ENCODE measurements around the gene DHRSX.
"Not testable (repeated sequence)": the region's sequence is repeated elsewhere in the genome, so short reads cannot be mapped to it uniquely, and the experiment has no call there.

The DHRSX gene

DNA sequence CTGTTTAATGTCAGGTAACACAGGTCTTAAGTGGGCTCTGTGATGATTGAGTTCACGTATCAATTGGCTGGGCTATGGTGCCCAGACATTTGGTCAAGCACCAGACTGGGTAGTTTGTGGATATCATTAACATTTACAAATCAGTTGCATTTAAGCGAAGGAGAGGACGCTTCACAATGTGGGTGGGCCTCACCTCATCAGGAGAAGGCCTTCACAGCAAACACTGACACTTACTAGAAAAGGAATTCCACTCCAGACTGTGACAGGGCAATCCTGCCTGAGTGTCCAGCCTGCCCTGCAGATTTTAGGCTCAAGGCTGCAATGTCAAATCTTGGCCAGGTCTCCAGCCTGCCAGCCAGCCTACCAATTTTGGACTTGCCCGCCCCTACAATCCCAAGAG is 270.3 kb downstream of the DHRSX start:
- DNase-seq (ENCODE audit: low read depth in 2 of 3, low spot score in 1 of 3) = no peak

DNA sequence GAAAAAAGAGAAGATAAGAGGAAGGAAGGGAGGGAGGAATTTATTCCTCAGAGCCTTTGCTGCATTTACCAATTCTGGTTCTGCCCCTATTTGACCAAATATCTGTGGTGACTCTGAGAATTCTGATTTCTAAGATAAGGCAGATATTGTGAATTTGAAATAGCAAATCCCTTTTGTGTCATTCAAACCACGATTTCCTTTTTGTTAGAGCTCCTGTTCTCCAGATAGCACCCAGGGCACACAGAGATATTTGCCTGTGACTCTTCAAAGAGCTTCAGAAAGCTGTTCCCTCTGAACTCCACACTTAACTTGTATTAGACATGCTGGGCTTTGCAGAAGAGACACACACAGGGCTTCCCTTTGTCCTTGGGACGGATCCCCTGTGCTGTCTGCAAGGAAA is 272.2 kb downstream of the DHRSX start:
- DNase-seq (ENCODE audit: low read depth in 2 of 3, low spot score in 1 of 3) = no peak

DNA sequence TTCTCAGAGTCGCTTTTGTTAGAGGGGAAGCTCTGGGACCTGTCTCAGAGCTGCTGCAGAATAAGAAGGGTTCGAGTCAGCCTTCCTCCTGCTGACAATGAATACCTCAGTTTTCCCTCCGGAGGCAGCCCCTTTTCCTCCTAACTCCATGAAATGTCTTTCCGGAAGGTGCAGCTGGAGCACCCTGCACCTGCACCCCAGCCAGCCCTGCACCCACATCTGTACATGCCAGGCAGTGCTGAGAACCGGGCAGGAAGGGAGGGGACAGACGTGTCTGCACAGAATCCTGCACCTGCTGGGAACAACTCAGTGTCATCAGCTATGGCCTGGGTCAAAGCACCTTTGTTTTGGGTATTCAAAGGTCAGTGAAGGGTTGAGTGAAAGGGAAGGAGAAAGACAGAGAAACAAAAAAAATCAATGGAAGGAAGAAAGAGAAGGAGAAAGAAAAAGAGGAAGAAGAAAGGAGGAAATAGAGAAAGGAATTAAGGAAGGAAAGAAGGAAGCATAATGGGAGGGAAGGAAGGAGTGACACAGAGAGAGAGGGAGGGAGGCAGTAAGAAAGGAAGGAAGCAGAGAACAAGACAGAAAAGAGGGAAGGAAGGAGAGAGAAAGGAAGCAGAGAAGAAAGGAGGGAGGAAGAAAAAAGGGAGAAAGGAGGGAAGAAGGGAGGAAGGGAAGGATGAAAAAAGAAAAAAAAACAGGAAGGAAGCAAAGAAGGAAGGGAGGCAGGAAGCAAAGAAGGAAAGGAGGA is 273.7 kb downstream of the DHRSX start:
- no peak for DNase-seq (ENCODE audit: low read depth in 2 of 3, low spot score in 1 of 3)

DNA sequence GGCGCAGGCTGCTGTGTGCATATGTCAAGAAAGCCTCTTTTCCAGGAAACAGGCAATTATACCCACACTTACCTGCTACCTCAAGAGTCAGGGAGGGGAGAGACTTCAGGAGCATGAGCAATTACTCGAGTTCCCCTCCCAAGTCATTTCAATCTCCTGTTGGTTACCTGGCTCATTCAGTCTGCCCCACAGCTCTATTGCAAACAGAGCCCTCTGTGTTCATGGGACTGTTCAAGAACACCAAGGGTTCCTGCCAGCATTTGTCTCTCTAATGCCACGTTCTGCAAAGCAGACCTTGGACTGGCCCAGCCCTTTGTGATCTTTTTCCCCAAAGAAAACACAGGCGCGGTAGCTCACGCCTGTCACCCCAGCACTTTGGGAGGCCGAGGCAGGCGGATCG is 274.6 kb downstream of the DHRSX start:
- no peak for DNase-seq (ENCODE audit: low read depth in 2 of 3, low spot score in 1 of 3)

DNA sequence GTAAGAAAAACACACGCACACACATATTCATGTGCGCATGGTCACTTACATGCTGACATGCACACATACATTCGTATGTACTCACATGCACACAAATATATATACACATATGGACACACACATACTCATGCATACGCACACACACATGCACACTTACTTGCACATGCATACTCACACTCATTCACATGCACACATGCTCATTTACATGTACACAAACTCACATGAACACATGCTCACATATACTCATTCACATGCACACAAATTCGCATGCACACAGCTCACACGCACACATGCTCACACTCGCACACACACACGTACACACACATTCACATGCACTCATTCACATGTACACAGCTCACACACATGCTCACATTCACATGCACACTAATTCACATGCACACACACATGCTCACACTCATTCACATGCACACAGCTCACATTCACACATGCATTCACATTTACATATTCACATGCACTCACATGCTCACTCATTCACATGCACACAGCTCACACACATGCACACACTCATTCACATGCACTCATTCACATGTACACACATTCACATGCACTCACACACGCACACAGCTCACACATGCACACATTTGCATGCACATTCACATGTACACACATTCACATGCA is 276.1 kb downstream of the DHRSX start:
- DNase-seq (ENCODE audit: low read depth in 2 of 3, low spot score in 1 of 3) = no peak

DNA sequence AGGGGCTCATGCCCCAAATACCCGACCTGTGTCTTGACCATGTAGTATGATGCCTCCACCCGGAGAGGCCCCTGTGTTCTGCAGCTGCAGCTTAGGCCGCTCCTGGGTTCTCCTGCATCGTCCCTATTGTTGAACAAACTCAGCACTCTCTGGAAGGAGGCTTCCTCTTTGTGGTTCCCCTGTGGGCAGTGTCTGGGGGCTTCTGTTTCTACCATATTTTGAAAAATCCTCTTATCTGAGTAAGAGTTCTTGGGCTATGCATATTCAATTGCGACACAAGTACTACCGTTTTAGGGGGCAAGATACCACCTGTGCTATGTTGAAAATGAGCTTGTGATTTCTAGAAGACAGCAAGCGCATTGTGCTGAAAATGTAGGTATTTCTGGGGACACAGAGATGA is 276.6 kb downstream of the DHRSX start:
- DNase-seq (ENCODE audit: low read depth in 2 of 3, low spot score in 1 of 3) = no peak

DNA sequence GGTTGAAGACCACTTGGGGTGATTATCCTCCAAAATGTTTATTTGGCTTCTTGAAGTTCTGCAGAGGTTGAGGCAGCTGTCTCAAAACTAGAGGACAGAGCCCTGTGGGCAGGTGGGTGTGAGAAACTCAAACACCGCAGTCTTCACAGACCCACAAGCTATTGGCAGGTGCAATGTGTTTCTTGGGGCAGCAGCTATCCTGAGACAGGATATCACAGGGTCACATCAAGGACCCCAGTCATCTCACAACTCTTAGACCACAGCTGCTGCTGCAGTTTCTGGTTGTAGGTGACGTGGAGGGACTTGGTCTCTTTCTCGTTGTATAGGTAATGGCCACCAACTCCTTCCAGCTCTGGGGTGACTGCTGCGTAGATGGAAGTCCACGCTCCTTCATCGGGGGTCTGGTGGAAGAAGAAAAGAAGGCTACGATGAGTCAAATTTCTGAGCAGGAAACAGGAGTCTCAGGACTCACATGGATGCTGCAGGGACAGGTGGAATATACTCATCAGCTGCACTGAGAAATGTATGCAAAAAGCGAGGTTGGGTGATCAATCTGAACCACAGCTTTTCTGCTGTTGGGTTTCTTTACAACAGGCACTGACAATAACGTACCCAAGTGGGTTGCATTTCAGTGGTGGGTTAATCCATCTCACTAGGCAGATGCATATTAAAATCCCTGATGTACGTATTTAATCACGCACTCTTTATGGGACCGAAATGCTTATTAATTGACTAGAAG is 279.8 kb downstream of the DHRSX start:
- DNase-seq (ENCODE audit: low read depth in 2 of 3, low spot score in 1 of 3) = no peak

DNA sequence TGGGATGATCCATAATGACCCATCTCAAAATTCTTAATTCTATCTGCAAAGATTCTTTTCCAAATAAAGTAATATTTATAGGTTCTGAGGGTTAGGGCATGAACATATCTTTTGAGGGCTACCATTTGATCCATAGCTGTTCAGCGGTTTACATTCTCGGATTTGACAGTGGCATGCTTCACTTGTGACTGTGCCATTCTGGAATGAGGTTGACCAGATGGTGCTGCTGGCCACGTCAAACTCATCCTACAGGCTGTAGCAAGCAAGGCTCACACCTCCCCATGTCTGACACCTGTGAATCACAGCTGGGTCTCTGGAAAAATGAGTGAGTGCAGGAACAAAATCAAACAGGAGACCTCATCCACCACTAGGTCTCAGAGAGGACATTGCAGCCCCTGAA is 280.5 kb downstream of the DHRSX start:
- DNase-seq (ENCODE audit: low read depth in 2 of 3, low spot score in 1 of 3) = no peak

DNA sequence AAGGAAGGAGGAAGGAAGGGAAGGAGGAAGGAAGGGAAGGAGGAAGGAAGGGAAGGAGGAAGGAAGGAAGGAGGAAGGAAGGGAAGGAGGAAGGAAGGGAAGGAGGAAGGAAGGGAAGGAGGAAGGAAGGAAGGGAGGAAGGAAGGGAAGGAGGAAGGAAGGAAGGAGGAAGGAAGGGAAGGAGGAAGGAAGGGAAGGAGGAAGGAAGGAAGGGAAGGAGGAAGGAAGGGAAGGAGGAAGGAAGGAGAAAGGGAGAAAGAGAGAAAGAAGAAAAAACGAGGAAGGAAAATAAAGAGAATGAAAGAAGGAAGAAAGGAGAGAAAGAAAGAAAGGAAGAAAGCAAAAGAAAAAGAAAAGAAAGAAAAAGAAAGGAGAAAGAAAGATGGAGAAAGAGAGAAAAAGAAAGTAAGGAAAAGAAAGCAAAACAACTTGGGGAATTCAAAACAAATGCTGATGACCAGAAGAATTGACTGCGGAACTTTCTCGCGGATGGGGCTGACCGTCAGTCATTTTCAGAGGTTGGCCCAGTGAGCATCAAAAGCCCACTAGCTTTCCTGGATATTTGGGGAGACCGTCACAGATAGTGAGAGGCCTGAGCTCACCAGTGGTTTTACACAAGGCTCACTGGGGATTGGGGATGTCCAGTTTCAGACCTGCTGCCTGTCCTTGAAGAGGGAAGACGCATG is 286.5 kb downstream of the DHRSX start:
- not testable (repeated sequence) for DNase-seq (ENCODE audit: low read depth in 2 of 3, low spot score in 1 of 3)

DNA sequence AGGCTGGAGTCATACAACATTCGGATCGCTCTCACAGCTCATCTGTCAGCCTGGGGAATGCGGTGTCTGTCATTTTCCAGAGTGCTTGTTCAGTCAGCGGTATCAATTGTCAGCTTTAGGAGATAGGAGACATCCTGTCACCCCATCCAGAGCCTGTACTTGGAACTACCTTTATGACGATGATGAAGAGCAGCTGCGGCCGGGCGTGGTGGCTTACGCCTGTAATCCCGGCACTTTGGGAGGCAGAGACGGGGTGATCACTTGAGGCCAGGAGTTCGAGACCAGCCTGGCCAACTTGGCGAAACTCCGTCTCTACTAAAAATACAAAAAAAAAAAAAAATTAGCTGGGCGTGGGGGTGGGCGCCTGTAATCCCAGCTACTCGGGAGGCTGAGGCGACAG is 289.1 kb downstream of the DHRSX start:
- not testable (repeated sequence) for DNase-seq (ENCODE audit: low read depth in 2 of 3, low spot score in 1 of 3)

DNA sequence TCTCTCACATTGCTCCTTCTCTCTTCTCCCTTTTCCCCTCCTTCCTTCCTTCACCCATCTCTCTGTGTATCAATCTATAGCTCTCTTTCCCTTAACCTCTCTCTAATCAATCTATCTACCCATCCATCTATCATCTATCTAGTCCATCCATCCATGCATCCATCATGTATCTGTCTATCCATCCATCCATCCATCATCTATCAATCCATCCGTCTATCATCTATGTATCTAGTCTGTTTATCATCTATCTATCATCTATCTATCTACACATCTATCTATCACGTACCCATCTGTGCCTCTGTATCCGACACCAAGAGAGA is 307.5 kb downstream of the DHRSX start:
- no peak for DNase-seq (ENCODE audit: low read depth in 2 of 3, low spot score in 1 of 3)

DNA sequence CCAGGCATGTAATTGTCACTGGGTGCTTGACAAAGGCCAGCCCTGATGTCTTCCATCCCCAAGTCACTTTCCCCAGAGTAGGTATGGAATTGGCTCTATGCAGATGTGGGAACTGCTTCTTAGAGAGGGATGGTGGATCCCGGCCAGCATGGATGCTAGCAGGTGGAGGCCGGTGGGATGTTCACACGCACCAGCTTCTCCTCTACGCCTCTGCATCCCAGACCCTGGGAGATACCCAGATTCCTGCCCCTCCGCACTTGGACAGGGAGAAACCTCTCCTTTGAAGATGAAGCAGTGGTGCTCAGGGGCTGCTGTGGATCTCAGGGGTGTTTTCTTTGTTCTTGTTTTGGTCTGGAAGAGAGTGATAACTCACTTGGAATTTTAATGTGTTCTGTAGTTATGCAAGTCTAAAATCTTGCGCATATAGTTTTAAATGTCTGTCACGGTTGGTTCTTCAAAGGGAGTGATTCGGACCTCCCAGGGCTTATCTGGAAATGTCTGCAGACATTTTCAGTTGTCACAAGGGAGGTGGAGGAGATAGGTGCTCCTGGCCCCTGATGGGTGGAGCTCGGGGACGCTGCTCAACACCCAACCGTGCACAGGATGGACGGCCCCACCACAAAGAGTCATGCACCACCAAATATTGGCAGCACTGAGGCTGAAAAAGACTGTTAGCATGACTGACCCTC is 308.0 kb downstream of the DHRSX start:
- no peak for DNase-seq (ENCODE audit: low read depth in 2 of 3, low spot score in 1 of 3)

DNA sequence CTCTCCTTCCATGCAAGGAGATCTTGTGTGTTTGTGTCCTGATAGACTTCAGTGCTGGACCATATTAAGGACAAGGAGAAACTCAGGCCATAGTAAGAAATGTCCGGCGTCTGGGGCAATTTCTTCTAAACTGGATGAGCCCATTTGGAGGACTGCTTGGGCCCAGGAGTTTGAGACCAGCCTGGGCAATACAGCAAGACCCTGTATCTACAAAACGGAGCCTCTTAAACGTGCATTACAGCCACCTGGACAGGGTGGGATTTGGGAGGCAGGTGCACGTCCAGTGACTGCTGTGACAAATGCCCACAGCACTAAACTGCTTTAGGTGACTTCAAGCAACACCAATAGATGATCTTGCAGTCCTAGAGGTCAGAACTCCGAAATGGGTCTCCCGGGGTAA is 311.9 kb downstream of the DHRSX start:
- DNase-seq (ENCODE audit: low read depth in 2 of 3, low spot score in 1 of 3) = no peak

DNA sequence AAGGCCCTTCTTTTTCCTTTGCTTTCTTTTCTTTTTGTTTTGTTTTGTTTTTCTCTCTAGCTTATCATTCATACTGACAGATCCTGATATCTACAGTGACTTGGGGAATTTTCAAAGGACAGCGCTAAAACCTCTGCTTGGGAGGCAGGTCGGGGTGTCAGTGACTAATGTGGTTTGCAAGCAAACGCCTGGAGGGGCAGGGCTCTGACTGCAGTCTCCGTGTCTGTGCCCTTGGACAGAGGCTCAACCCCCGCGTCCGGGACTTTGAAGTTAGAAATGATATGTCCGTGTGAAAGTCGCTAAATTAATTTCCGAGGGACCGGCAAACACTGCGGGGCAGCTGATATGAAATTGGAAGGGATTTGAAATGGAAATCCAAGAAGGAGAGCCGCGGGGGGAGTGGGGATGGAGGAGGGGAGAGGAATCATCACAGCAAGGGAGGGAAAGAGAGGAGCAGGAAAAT is 312.4 kb downstream of the DHRSX start:
- DNase-seq (ENCODE audit: low read depth in 2 of 3, low spot score in 1 of 3) = no peak

DNA sequence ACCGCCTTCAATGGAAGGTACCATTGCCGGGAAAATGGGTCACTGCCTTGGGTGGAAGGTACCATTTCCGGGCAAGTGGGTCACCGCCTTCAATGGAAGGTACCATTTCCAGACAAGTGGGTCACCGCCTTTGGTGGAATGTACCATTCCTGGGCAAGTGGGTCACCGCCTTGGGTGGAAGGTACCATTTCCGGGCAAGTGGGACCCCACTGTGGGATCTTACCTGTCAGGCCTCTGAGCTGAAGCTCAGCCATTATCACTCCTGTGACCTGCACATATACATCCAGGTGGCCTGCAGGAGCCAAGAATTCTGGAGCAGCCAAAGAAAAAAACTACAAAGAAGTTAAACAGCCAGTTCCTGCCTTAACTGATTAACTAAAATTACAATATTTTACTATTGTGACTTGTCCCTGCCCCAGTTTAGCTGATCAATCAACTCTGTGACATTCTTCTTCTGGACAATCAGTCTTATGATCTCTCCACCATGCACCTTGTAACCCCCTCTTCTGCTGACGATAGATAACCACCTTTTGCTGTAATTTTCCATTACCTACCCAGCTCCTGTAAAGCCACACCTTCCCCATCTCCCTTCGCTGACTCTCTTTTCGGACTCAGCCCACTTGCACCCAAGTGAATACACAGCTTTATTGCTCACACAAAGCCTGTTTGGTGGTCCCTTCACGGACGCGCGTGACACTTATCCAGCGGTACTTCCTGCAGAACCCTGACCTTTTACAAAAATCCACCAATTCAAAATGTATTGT is 313.2 kb downstream of the DHRSX start:
- no peak for DNase-seq (ENCODE audit: low read depth in 2 of 3, low spot score in 1 of 3)

DNA sequence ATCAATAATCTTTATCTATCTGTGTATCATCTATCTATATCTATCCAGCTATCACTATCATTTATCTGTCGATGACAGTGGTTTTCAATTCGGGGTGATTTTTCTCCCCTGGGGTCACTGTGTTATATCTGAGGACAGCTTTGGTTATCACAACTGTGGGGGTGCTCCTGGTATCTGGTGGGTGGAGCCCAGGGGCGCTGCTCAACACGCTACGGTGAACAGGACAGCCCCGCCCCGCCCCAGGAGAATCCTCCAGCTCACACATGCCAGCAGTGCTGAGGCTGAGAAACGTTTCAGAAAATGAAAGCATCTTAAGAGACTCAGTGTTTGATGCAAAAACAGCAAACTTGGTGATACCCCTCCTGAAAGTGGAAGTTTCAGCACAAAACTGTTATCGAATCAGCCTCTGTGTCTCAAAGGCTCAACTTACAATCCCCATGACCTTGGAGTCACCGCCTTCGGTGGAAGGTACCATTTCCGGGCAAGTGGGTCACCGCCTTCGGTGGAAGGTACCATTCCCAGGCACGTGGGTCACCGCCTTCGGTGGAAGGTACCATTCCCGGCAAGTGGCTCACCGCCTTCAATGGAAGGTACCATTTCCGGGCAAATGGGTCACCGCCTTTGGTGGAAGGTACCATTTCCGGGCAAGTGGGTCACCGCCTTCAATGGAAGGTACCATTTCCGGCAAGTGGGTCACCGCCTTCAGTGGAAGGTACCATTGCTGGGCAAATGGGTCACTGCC is 315.3 kb downstream of the DHRSX start:
- DNase-seq (ENCODE audit: low read depth in 2 of 3, low spot score in 1 of 3) = no peak

DNA sequence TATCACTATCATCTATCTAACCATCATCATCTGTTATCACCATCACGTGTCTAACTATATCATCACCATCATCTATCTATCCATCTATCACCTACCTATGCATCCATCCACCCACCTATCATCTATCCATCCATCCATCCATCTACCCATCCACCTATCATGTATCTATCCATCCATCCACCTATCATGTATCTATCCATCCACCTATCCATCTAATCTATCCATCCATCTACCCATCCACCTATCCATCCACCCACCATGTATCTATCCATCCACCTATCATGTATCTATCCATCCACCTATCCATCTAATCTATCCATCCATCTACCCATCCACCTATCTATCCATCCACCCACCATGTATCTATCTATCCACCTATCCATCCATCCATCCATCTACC is 316.7 kb downstream of the DHRSX start:
- no peak for DNase-seq (ENCODE audit: low read depth in 2 of 3, low spot score in 1 of 3)

DNA sequence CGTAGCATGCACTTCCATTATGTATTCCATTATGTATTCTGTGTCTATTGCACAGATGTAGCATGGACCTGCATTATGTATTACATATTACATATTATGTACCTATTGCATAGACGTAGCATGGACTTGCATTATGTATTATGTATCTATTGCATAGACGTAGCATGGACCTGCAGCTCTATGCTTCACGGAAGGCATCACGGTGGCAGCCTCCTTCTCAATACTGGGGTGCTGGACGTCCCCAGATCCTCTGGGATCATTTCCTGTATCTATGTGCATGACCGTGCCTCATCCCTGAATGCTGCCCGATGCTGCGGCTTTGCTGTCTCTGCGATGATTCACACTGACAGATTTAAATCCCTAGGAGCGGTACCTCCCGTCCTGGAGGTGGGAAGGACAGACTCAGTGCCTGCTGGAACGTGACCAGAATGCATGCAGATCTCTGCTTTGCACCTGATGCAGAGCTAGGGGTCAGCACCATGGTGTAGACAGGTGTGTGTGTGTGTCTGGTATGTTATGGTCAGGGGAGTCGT is 317.5 kb downstream of the DHRSX start:
- no peak for DNase-seq (ENCODE audit: low read depth in 2 of 3, low spot score in 1 of 3)

DNA sequence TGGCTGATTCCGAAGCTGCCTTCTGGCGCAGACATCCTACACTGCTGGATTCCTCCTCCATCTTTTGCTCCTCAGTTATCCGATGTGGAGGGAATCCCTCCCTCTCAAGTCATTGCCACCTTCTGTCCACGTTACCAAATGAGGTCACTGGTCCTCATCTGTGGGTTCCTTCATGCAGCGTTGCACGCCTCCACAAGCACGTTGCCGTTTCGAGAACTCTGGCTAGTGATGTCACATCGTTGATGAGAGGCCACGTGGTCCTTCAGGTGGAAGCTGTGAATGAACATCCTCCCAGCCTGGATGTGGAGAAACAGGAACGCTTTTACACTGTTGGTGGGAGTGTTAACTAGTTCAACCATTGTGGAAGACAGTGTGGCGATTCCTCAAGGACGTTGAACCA is 323.2 kb downstream of the DHRSX start:
- DNase-seq (ENCODE audit: low read depth in 2 of 3, low spot score in 1 of 3) = no peak

DNA sequence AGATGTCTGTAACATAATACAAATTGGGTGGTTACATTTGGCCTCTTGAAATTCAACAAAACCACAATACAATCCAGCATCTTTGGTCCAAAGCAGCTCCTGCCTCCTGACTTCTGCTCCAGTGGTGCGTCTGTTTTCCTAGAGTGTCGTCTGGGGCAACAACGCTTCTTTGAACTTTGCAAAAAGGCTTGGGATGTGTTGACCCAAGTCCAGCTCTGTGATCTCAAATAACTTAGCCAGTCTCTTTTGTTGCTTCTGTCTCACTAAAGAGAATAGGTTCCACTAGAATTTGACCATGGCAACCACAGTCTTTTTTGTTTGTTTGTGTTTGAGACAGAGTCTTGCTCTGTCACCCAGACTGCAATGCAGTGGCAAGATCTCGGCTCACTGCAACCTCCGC is 324.0 kb downstream of the DHRSX start:
- no peak for DNase-seq (ENCODE audit: low read depth in 2 of 3, low spot score in 1 of 3)
